ENCODE results near the gene NHERF1.

DNA sequence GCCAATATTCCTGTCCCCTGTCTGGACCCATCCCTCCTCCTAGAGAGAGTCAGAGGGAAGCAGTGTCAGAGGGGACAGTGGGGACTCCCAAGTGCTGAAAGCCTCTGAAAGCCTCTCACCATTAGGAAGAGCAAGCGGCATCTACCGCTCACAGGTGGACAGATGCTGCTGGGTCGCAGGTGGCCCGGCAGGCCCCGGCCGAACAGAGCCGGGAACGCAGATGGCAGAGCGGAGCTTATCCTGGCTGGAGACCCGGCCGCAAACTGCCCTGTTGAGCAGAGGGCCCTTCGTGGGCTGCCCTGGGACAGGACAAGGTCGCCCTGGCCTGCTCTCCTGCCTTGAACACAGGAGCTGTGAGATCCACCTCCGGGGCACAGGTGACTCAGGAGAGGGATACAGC is 50.7 kb downstream of the NHERF1 start:
- TF ChIP-seq, protein P1, sequence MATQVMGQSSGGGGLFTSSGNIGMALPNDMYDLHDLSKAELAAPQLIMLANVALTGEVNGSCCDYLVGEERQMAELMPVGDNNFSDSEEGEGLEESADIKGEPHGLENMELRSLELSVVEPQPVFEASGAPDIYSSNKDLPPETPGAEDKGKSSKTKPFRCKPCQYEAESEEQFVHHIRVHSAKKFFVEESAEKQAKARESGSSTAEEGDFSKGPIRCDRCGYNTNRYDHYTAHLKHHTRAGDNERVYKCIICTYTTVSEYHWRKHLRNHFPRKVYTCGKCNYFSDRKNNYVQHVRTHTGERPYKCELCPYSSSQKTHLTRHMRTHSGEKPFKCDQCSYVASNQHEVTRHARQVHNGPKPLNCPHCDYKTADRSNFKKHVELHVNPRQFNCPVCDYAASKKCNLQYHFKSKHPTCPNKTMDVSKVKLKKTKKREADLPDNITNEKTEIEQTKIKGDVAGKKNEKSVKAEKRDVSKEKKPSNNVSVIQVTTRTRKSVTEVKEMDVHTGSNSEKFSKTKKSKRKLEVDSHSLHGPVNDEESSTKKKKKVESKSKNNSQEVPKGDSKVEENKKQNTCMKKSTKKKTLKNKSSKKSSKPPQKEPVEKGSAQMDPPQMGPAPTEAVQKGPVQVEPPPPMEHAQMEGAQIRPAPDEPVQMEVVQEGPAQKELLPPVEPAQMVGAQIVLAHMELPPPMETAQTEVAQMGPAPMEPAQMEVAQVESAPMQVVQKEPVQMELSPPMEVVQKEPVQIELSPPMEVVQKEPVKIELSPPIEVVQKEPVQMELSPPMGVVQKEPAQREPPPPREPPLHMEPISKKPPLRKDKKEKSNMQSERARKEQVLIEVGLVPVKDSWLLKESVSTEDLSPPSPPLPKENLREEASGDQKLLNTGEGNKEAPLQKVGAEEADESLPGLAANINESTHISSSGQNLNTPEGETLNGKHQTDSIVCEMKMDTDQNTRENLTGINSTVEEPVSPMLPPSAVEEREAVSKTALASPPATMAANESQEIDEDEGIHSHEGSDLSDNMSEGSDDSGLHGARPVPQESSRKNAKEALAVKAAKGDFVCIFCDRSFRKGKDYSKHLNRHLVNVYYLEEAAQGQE (tag by site-specific recombination; IDR thresholded peaks at IDR 0.05): no peak
- TF ChIP-seq ZBTB1 (tag by site-specific recombination; IDR thresholded peaks at IDR 0.05) (no peak), CTCF (tag by site-specific recombination; IDR thresholded peaks at IDR 0.05) (no peak), TRIM28 (IDR thresholded peaks at IDR 0.05; ENCODE audit: borderline replicate concordance, low read length) (no peak), ZNF133 (tag by site-specific recombination; IDR thresholded peaks at IDR 0.05) (no peak), GFI1B (tag by site-specific recombination; IDR thresholded peaks at IDR 0.05) (no peak), PRDM10 (tag by site-specific recombination; IDR thresholded peaks at IDR 0.05) (no peak), ZNF341 (tag by site-specific recombination; IDR thresholded peaks at IDR 0.05; ENCODE audit: low read depth) (no peak)
- TF ChIP-seq, protein P2, sequence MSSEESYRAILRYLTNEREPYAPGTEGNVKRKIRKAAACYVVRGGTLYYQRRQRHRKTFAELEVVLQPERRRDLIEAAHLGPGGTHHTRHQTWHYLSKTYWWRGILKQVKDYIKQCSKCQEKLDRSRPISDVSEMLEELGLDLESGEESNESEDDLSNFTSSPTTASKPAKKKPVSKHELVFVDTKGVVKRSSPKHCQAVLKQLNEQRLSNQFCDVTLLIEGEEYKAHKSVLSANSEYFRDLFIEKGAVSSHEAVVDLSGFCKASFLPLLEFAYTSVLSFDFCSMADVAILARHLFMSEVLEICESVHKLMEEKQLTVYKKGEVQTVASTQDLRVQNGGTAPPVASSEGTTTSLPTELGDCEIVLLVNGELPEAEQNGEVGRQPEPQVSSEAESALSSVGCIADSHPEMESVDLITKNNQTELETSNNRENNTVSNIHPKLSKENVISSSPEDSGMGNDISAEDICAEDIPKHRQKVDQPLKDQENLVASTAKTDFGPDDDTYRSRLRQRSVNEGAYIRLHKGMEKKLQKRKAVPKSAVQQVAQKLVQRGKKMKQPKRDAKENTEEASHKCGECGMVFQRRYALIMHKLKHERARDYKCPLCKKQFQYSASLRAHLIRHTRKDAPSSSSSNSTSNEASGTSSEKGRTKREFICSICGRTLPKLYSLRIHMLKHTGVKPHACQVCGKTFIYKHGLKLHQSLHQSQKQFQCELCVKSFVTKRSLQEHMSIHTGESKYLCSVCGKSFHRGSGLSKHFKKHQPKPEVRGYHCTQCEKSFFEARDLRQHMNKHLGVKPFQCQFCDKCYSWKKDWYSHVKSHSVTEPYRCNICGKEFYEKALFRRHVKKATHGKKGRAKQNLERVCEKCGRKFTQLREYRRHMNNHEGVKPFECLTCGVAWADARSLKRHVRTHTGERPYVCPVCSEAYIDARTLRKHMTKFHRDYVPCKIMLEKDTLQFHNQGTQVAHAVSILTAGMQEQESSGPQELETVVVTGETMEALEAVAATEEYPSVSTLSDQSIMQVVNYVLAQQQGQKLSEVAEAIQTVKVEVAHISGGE (tag by site-specific recombination; conservative IDR thresholded peaks at IDR 0.05; ENCODE audit: low read depth): no peak
